Gastrocnemius medialis (tissue), 4 donors: ENCODE data around the gene ATXN7L1.

Experiments
- CTCF ChIP-seq, 5 experiments: fragments of 450-650 bp in 3 of 5; fragments of 200-600 bp in 2 of 5; sonication (generic) in 2 of 5; IDR thresholded peaks in 4 of 5; conservative IDR thresholded peaks in 1 of 5; 1 replicate in 4 of 5; 2 replicates in 1 of 5; pipeline ENCODE4 v1.5.1; 2016 to 2019; ENCODE audit warnings: antibody characterized with exemption in 5 of 5, mild to moderate bottlenecking in 3 of 5, moderate library complexity in 3 of 5
- POLR2A ChIP-seq, 2 donors: fragments of 450-650 bp; IDR thresholded peaks; one replicate each; pipeline ENCODE4 v1.6.1; 2017; ENCODE audit warnings: antibody characterized with exemption in 2 of 2, mild to moderate bottlenecking in 2 of 2, moderate library complexity in 2 of 2

GRCh38 chr7:105907129-105907846 lies 30.9 kb upstream of the ATXN7L1 start:
- TF ChIP-seq CTCF (IDR thresholded peaks at IDR 0.05 in 4 of 5, conservative IDR thresholded peaks at IDR 0.05 in 1 of 5) (no peak), POLR2A (IDR thresholded peaks at IDR 0.05) (no peak)
